KBM-7 (cell line): ENCODE measurements around the gene VASN.
"Not testable (repeated sequence)": the region's sequence is repeated elsewhere in the genome, so short reads cannot be mapped to it uniquely, and the experiment has no call there.

Source experiments
- DNase-seq: peaks from one replicate; pipeline ENCODE4 v3.0.0-alpha.2; 2015
- in situ Hi-C: fragments of 300-500 bp; cut with MboI; formaldehyde crosslinking; loops from 2 replicates; pipeline ENCODE4 v1.14.3; 2020; ENCODE audit warnings: low sequenced_read_pairs, low pct_unique_long_range_greater_than_20kb, mixed read lengths

The VASN gene

GRCh38 chr16:4336701-4337539 is 34.7 kb upstream of the VASN start:
- in situ Hi-C loops, result no loop called here

GRCh38 chr16:4337540-4338088 is 34.0 kb upstream of the VASN start:
- DNase-seq, result no peak
- in situ Hi-C loops, result no loop called here

More at GRCh38 chr16:4336701-4337539, 34.7 kb upstream of the VASN start:
- no peak for DNase-seq

GRCh38 chr16:4338125-4338582 is 33.5 kb upstream of the VASN start:
- no peak for DNase-seq
- in situ Hi-C loops, result no loop called here

GRCh38 chr16:4338712-4339299 is 32.8 kb upstream of the VASN start:
- in situ Hi-C loops, result no loop called here
- DNase-seq, result no peak

GRCh38 chr16:4339455-4339854 is 32.2 kb upstream of the VASN start:
- no peak for DNase-seq
- in situ Hi-C loops, result no loop called here

GRCh38 chr16:4339909-4340308 is 31.7 kb upstream of the VASN start:
- in situ Hi-C loops, result no loop called here
- DNase-seq, result no peak

GRCh38 chr16:4340443-4340842 is 31.2 kb upstream of the VASN start:
- in situ Hi-C loops, result no loop called here
- no peak for DNase-seq

- no peak for DNase-seq
- in situ Hi-C loops, result no loop called here
Measured at GRCh38 chr16:4341250-4341649, 30.4 kb upstream of the VASN start.

GRCh38 chr16:4342866-4343744 is 28.5 kb upstream of the VASN start:
- in situ Hi-C loops, result no loop called here
- no peak for DNase-seq

GRCh38 chr16:4344300-4344982 is 27.2 kb upstream of the VASN start:
- DNase-seq, in situ Hi-C loops: not testable (repeated sequence)

GRCh38 chr16:4344983-4345835 is 26.4 kb upstream of the VASN start:
- in situ Hi-C loops, result no loop called here
- no peak for DNase-seq

GRCh38 chr16:4345836-4346781 is 25.5 kb upstream of the VASN start:
- in situ Hi-C loops, result no loop called here
- DNase-seq, result no peak

- in situ Hi-C loops, result no loop called here
- DNase-seq, result no peak
Measured at GRCh38 chr16:4347010-4347409, 24.6 kb upstream of the VASN start.

GRCh38 chr16:4347765-4348509 is 23.7 kb upstream of the VASN start:
- no peak for DNase-seq

GRCh38 chr16:4349332-4349731 is 22.3 kb upstream of the VASN start:
- DNase-seq, result no peak
- in situ Hi-C loops, result no loop called here

More at GRCh38 chr16:4347765-4348509, 23.7 kb upstream of the VASN start:
- in situ Hi-C loops, result no loop called here

GRCh38 chr16:4350365-4350786 is 21.3 kb upstream of the VASN start:
- in situ Hi-C loops, result no loop called here
- DNase-seq, result peak; percentile 52
